MM.1S (cell line): Measurements from ENCODE around the gene PARP6.

Experiments used
- DNase-seq: peaks from one replicate; pipeline ENCODE4 v3.0.0-alpha.2; 2015
- H2AFZ ChIP-seq: fragments of 300-600 bp; sonication (generic); 2 replicates; pipeline ENCODE4 v1.6.0; 2016; ENCODE audit warnings: antibody characterized with exemption, low read length
- H3F3A ChIP-seq: fragments of 300-600 bp; sonication (generic); 2 replicates; pipeline ENCODE4 v1.6.1; 2016; ENCODE audit warnings: mild to moderate bottlenecking, antibody characterized with exemption, low read length, moderate library complexity, mixed read lengths; ENCODE audit not compliant: insufficient read depth
- H3K27ac ChIP-seq: fragments of 300-600 bp; sonication (generic); 2 replicates; pipeline ENCODE4 v1.5.1; 2016; ENCODE audit warnings: mild to moderate bottlenecking, low read length
- H3K27me3 ChIP-seq: fragments of 300-600 bp; sonication (generic); replicated peaks from 2 replicates; pipeline ENCODE4 v1.6.0; 2016; ENCODE audit warnings: low read length; ENCODE audit not compliant: insufficient read depth
- H3K36me3 ChIP-seq: fragments of 300-600 bp; sonication (generic); replicated peaks from 2 replicates; pipeline ENCODE4 v1.6.1; 2016; ENCODE audit warnings: mild to moderate bottlenecking, low read length, mixed read lengths; ENCODE audit not compliant: insufficient read depth
- H3K4me1 ChIP-seq: fragments of 300-600 bp; sonication (generic); 2 replicates; pipeline ENCODE4 v1.6.1; 2016; ENCODE audit warnings: low read length, mixed read lengths
- H3K4me2 ChIP-seq: fragments of 300-600 bp; sonication (generic); 2 replicates; pipeline ENCODE4 v1.6.0; 2016; ENCODE audit warnings: low read depth, low read length
- H3K4me3 ChIP-seq: fragments of 300-600 bp; sonication (generic); 2 replicates; pipeline ENCODE4 v1.5.1; 2016; ENCODE audit warnings: low read length, mixed read lengths
- H3K79me2 ChIP-seq: fragments of 300-600 bp; sonication (generic); 2 replicates; pipeline ENCODE4 v1.6.1; 2016; ENCODE audit warnings: mixed run types, low read length, mixed read lengths
- H3K9ac ChIP-seq: fragments of 300-600 bp; sonication (generic); 2 replicates; pipeline ENCODE4 v1.6.1; 2016; ENCODE audit warnings: low read length, mixed read lengths
- H3K9me2 ChIP-seq: fragments of 300-600 bp; sonication (generic); replicated peaks from 2 replicates; pipeline ENCODE4 v1.6.1; 2016; ENCODE audit warnings: mild to moderate bottlenecking, low read length, mixed read lengths; ENCODE audit not compliant: insufficient read depth
- H3K9me3 ChIP-seq: fragments of 300-600 bp; sonication (generic); replicated peaks from 2 replicates; pipeline ENCODE4 v1.6.1; 2016; ENCODE audit warnings: mild to moderate bottlenecking, low read length, mixed read lengths; ENCODE audit not compliant: insufficient read depth
- H4K20me1 ChIP-seq: fragments of 300-600 bp; sonication (generic); 2 replicates; pipeline ENCODE4 v1.6.1; 2016; ENCODE audit warnings: mild to moderate bottlenecking, low read length, moderate library complexity, mixed read lengths; ENCODE audit not compliant: insufficient read depth
- EZH2 ChIP-seq: fragments of 300-600 bp; sonication (generic); optimal IDR thresholded peaks from 2 replicates; pipeline ENCODE3; 2017; ENCODE audit warnings: low read depth, mild to moderate bottlenecking, antibody characterized with exemption, low read length, mixed read lengths
- EZH2phosphoT487 ChIP-seq: fragments of 300-600 bp; sonication (generic); IDR thresholded peaks from 2 replicates; pipeline ENCODE4 v1.6.1; 2018; ENCODE audit warnings: antibody characterized with exemption, low read length
- TF ChIP-seq, protein P1 (sequence below): fragments of 300-600 bp; sonication (generic); IDR thresholded peaks from 2 replicates; pipeline ENCODE4 v1.5.1; 2016; ENCODE audit warnings: antibody characterized with exemption, low read length, mixed read lengths

The PARP6 gene

DNA sequence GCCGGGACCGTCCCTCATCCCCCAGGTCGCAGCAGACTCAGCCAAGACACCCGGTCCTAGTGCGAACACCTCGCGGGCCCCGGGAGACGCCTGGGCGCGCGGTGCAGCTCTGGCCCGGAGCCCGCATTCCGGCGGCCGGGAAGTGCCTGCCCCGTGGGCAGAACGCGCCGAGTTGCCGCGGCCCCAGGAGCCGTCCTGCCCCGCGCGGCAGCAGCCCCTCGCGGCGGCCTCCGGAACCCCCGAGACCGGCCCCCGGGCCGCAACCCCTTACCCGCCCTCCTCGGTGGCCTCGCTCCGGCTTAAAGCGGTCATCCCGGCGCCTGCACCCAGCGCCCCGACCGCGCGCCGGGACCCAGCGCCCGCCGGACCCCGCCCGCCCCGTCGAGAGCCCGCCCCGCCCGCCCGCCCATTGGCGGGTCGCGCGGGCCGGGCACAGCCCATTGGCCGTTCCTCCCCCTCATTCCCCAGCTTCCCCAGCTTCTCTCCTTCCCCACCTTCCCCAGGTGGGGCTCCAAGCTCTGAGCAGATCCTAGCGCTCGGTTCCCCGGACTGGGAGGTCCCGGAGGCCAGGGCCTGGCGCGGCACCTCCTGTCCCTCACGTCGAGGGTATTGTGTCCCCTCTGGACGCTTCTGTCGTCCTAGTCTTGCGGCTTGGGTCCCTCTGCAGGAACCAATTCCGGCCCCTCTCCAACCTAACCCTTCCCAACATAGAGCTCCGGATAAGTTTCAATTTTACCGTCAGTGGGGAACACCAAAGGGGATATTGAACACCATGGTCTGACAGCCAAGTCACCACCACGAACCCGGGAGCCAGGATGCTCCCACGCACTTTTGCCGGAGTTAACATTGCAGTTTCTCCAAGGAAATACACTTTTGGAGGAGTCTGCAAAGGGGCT, 74.6 kb downstream of the PARP6 start, which contains the start of gene GRAMD2A:
TSS of gene GRAMD2A (minus strand) at position 328 of the 896 bp plus-strand sequence.
- H2AFZ ChIP-seq: peak within 1 kb of the TSS; percentile 43; the same call in 1 of the 2 replicates
- no peaks in the 10 kb centered on the region for H3K79me2 ChIP-seq
- peak within 1 kb of the TSS; percentile 46; the same call in 1 of the 2 replicates for H3K4me2 ChIP-seq
- H3K36me3 ChIP-seq: peaks cover 7% of the 10 kb centered on the region
- H3K9me2 ChIP-seq: no peaks in the 10 kb centered on the region
- no peak for TF ChIP-seq EZH2
- TF ChIP-seq EZH2phosphoT487: no peak
- TF ChIP-seq, protein P1, sequence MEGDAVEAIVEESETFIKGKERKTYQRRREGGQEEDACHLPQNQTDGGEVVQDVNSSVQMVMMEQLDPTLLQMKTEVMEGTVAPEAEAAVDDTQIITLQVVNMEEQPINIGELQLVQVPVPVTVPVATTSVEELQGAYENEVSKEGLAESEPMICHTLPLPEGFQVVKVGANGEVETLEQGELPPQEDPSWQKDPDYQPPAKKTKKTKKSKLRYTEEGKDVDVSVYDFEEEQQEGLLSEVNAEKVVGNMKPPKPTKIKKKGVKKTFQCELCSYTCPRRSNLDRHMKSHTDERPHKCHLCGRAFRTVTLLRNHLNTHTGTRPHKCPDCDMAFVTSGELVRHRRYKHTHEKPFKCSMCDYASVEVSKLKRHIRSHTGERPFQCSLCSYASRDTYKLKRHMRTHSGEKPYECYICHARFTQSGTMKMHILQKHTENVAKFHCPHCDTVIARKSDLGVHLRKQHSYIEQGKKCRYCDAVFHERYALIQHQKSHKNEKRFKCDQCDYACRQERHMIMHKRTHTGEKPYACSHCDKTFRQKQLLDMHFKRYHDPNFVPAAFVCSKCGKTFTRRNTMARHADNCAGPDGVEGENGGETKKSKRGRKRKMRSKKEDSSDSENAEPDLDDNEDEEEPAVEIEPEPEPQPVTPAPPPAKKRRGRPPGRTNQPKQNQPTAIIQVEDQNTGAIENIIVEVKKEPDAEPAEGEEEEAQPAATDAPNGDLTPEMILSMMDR: no peak
- H3K27ac ChIP-seq: no peak within 1 kb of the TSS
- 0 out of 2 replicates have a peak, but pooled peaks cover 4% of the 10 kb centered on the region for H3K27me3 ChIP-seq
- peaks cover 26% of the 10 kb centered on the region for H3F3A ChIP-seq
- H3K4me3 ChIP-seq: peak within 1 kb of the TSS; percentile 28; the same call in 1 of the 2 replicates
- peaks cover 20% of the 10 kb centered on the region for H3K4me1 ChIP-seq
- no peak within 1 kb of the TSS for H3K9ac ChIP-seq
- H3K9me3 ChIP-seq: no peaks in the 10 kb centered on the region
- DNase-seq: no peak
- peaks cover 7% of the 10 kb centered on the region; the same call in 1 of the 2 replicates for H4K20me1 ChIP-seq

DNA sequence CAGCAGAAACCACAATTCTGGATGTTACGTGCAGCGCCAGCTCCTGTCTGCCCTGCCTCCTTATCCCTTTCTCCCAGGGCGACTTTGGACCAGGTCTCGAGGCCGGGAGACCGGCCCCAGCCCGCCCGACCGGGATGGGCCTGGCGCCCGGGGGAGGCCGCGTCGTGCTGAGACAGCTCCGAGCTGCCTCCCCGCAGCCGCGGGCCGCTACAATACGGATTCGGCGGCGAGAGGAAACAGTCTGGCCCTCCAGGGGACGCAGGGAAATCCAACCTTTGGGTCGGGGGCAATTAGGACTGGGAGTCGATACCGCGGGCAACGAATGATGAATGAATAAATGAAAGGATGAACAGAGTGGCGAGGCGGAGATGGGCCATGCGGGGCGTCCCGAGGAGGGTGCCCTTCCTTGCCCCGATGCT, 75.3 kb downstream of the PARP6 start:
- Histone ChIP-seq H4K20me1 (peaks cover 7% of the 10 kb centered on the region; the same call in 1 of the 2 replicates), H3K9ac (no peak overlapping the region), H3K9me2 (no peaks in the 10 kb centered on the region), H3K4me1 (peaks cover 15% of the 10 kb centered on the region), H3K79me2 (no peaks in the 10 kb centered on the region), H3K9me3 (no peaks in the 10 kb centered on the region), H3K27ac (no peak overlapping the region), H3K4me3 (peak overlapping the region; percentile 28; the same call in 1 of the 2 replicates), H3K27me3 (0 out of 2 replicates have a peak, but pooled peaks cover 4% of the 10 kb centered on the region), H3K36me3 (peaks cover 3% of the 10 kb centered on the region; the same call in 1 of the 2 replicates), H3K4me2 (peak overlapping the region; percentile 46; the same call in 1 of the 2 replicates), H3F3A (peaks cover 21% of the 10 kb centered on the region), H2AFZ (peak overlapping the region; percentile 43; the same call in 1 of the 2 replicates)
- TF ChIP-seq, protein P1: no peak
- TF ChIP-seq EZH2phosphoT487: no peak
- TF ChIP-seq EZH2: no peak
- no peak for DNase-seq

DNA sequence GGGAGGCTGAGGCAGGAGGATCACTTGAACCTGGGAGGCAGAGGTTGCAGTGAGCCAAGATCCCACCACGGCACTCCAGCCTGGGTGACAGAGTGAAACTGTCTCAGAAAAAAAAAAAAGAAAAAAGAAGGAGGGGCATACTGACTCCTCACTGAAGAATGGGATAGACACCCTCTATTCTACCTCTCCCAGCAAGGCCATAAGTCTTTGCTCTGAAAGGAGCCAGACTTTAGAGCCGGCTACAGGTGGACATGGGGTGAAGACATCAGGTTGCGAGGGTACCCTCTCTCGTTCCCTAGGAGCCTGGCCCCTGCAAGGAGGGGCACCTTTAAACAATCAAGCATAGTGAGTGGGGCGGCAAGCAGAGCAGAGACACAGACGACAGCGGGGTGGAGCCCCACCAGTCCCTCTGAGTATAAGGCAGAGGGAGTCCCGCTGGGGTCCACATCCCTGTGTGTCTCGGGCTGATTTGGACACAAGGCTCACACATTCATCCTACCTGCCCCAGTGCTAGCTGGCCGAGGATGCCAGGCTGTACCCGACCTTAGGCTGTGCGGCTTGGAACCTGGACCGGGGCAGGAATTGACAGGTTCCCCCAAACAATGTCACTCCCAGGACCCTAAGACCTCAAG, 75.8 kb downstream of the PARP6 start:
- no peaks in the 10 kb centered on the region for H3K9me3 ChIP-seq
- H3K9ac ChIP-seq: no peak overlapping the region
- H2AFZ ChIP-seq: no peak overlapping the region
- peaks cover 17% of the 10 kb centered on the region for H3F3A ChIP-seq
- DNase-seq: no peak
- no peaks in the 10 kb centered on the region for H3K9me2 ChIP-seq
- H3K4me1 ChIP-seq: peaks cover 9% of the 10 kb centered on the region
- 0 out of 2 replicates have a peak, but pooled peaks cover 4% of the 10 kb centered on the region for H3K27me3 ChIP-seq
- TF ChIP-seq, protein P1: no peak
- no peak for TF ChIP-seq EZH2
- TF ChIP-seq EZH2phosphoT487: no peak
- H3K27ac ChIP-seq: no peak overlapping the region
- H3K36me3 ChIP-seq: peaks cover 3% of the 10 kb centered on the region; the same call in 1 of the 2 replicates
- no peak overlapping the region for H3K4me3 ChIP-seq
- no peak overlapping the region for H3K4me2 ChIP-seq
- no peaks in the 10 kb centered on the region for H3K79me2 ChIP-seq
- H4K20me1 ChIP-seq: peaks cover 2% of the 10 kb centered on the region; the same call in 1 of the 2 replicates
